Fibroblast of villous mesenchyme (primary cell): ENCODE results near the gene KRT36. TPM values are rescaled to one million over a fixed set of nuclear protein-coding genes. Genes with fewer than 3 reads are reported as not detected.

ENCODE experiments used
- DNase-seq: peaks from one replicate; pipeline ENCODE4 v3.0.0-alpha.2; 2010; ENCODE audit warnings: low read depth
- H3K4me3 ChIP-seq: 2 replicates; pipeline ENCODE4 v1.5.1; 2011; ENCODE audit warnings: low read depth, mild to moderate bottlenecking, low read length
- CTCF ChIP-seq: IDR thresholded peaks from 2 replicates; pipeline ENCODE4 v1.5.1; 2012; ENCODE audit warnings: low read depth, mild to moderate bottlenecking, low read length; ENCODE audit not compliant: insufficient read depth
- total RNA-seq: library from RNA; depleted of rRNA; stranded (reverse); fragments of >200 nt; gene quantifications from 2 replicates; pipeline ENCODE4 v1.2.3, GENCODE V29; 2012

Gene KRT36
- total RNA-seq, 1 donor: under 0.01 TPM

GRCh38 chr17:41535764-41536481, 46.2 kb upstream of the KRT36 start:
- no peak overlapping the region for H3K4me3 ChIP-seq
- TF ChIP-seq CTCF: no peak
- no peak for DNase-seq

- H3K4me3 ChIP-seq: no peak overlapping the region
- no peak for TF ChIP-seq CTCF
- no peak for DNase-seq
Observed at GRCh38 chr17:41534899-41535546, 45.3 kb upstream of the KRT36 start.

GRCh38 chr17:41533613-41534012, 43.9 kb upstream of the KRT36 start:
- no peak overlapping the region for H3K4me3 ChIP-seq
- no peak for TF ChIP-seq CTCF
- no peak for DNase-seq

- TF ChIP-seq CTCF: no peak
- H3K4me3 ChIP-seq: no peak overlapping the region
- DNase-seq: no peak
Observed at GRCh38 chr17:41532947-41533570, 43.3 kb upstream of the KRT36 start.

GRCh38 chr17:41531993-41532392, 42.3 kb upstream of the KRT36 start:
- TF ChIP-seq CTCF: no peak
- no peak for DNase-seq
- no peak overlapping the region for H3K4me3 ChIP-seq

- peak; percentile 96 for DNase-seq
- TF ChIP-seq CTCF: no peak
- peak overlapping the region; percentile 21 for H3K4me3 ChIP-seq
Observed at GRCh38 chr17:41530062-41531048, 40.6 kb upstream of the KRT36 start.
